H9 (cell line): ENCODE data around the gene IRF2BP1. TPM values are rescaled to one million over a fixed set of nuclear protein-coding genes. Genes with fewer than 3 reads are reported as not detected.

Source experiments
- DNase-seq: peaks from one replicate; pipeline ENCODE4 v3.0.0-alpha.2; 2017
- H2AFZ ChIP-seq: one replicate; pipeline ENCODE4 v1.6.1; 2013; ENCODE audit warnings: mild to moderate bottlenecking, low read length, control low read depth, moderate library complexity
- H2AK5ac ChIP-seq: 2 replicates; pipeline ENCODE4 v1.6.1; 2013; ENCODE audit warnings: low read length, control low read depth, mixed read lengths; ENCODE audit not compliant: insufficient read length
- H2BK120ac ChIP-seq: one replicate; pipeline ENCODE4 v1.6.1; 2013; ENCODE audit warnings: low read depth, mild to moderate bottlenecking, low read length, control low read depth, inconsistent platforms; ENCODE audit not compliant: poor library complexity, severe bottlenecking
- H2BK12ac ChIP-seq: 2 replicates; pipeline ENCODE4 v1.6.1; 2013; ENCODE audit warnings: low read length, control low read depth, mixed read lengths, low read depth; ENCODE audit not compliant: insufficient read length
- H2BK15ac ChIP-seq: 2 replicates; pipeline ENCODE4 v1.6.1; 2013; ENCODE audit warnings: low read depth, low read length, control low read depth
- H2BK20ac ChIP-seq: one replicate; pipeline ENCODE4 v1.6.1; 2013; ENCODE audit warnings: low read depth, mild to moderate bottlenecking, low read length, control low read depth, inconsistent platforms; ENCODE audit not compliant: poor library complexity, severe bottlenecking
- H2BK5ac ChIP-seq: 2 replicates; pipeline ENCODE4 v1.6.1; 2013; ENCODE audit warnings: low read length, control low read depth, mixed read lengths; ENCODE audit not compliant: insufficient read length
- H3K14ac ChIP-seq: 2 replicates; pipeline ENCODE4 v1.6.1; 2013; ENCODE audit warnings: low read length, control low read depth; ENCODE audit not compliant: insufficient read depth
- H3K18ac ChIP-seq: 2 replicates; pipeline ENCODE4 v1.6.1; 2013; ENCODE audit warnings: low read depth, mild to moderate bottlenecking, mixed read lengths, low read length, control low read depth; ENCODE audit not compliant: insufficient read length
- H3K23ac ChIP-seq: 2 replicates; pipeline ENCODE4 v1.6.1; 2013; ENCODE audit warnings: low read length, control low read depth, mixed read lengths, low read depth; ENCODE audit not compliant: insufficient read length
- H3K23me2 ChIP-seq: 2 replicates; pipeline ENCODE4 v1.6.1; 2013; ENCODE audit warnings: low read depth, mild to moderate bottlenecking, mixed read lengths, low read length, control low read depth; ENCODE audit not compliant: insufficient read length, poor library complexity, severe bottlenecking
- H3K27ac ChIP-seq: 2 replicates; pipeline ENCODE4 v1.5.1; 2013; ENCODE audit warnings: low read length, control low read depth, mixed read lengths, low read depth; ENCODE audit not compliant: insufficient read length
- H3K27me3 ChIP-seq: 2 replicates; pipeline ENCODE4 v1.6.1; 2013; ENCODE audit warnings: low read length, control low read depth, inconsistent platforms; ENCODE audit not compliant: insufficient read depth
- H3K4ac ChIP-seq: 2 replicates; pipeline ENCODE4 v1.6.1; 2013; ENCODE audit warnings: low read depth, mild to moderate bottlenecking, control low read depth, inconsistent platforms, low read length, moderate library complexity
- H3K4me1 ChIP-seq: 2 replicates; pipeline ENCODE4 v1.6.1; 2013; ENCODE audit warnings: low read length, control low read depth, inconsistent platforms; ENCODE audit not compliant: insufficient read depth
- H3K4me2 ChIP-seq: 2 replicates; pipeline ENCODE4 v1.6.1; 2013; ENCODE audit warnings: low read length, control low read depth, mixed read lengths; ENCODE audit not compliant: insufficient read length, insufficient read depth
- H3K56ac ChIP-seq: 2 replicates; pipeline ENCODE4 v1.6.1; 2013; ENCODE audit warnings: low read depth, mild to moderate bottlenecking, mixed read lengths, low read length, control low read depth; ENCODE audit not compliant: insufficient read length
- H3K79me1 ChIP-seq: 2 replicates; pipeline ENCODE4 v1.6.1; 2013; ENCODE audit warnings: low read depth, mild to moderate bottlenecking, moderate library complexity, low read length, control low read depth, inconsistent platforms; ENCODE audit not compliant: insufficient read depth, poor library complexity, severe bottlenecking
- H3K79me2 ChIP-seq: 2 replicates; pipeline ENCODE4 v1.6.1; 2013; ENCODE audit warnings: low read length, control low read depth, inconsistent platforms; ENCODE audit not compliant: insufficient read depth
- H3K9ac ChIP-seq: 2 replicates; pipeline ENCODE4 v1.6.1; 2013; ENCODE audit warnings: low read length, control low read depth, mixed read lengths; ENCODE audit not compliant: insufficient read length; ENCODE audit errors: extremely low read depth
- H3K9me3 ChIP-seq: one replicate; pipeline ENCODE4 v1.6.1; 2013; ENCODE audit warnings: low read depth, low read length, inconsistent platforms; ENCODE audit not compliant: control insufficient read depth
- H3T11ph ChIP-seq: one replicate; pipeline ENCODE4 v1.6.1; 2013; ENCODE audit warnings: mild to moderate bottlenecking, low read length, control low read depth, inconsistent platforms
- H4K20me1 ChIP-seq: one replicate; pipeline ENCODE4 v1.6.1; 2013; ENCODE audit not compliant: control insufficient read depth, insufficient read length, insufficient read depth
- H4K5ac ChIP-seq: 2 replicates; pipeline ENCODE4 v1.6.1; 2013; ENCODE audit warnings: low read depth, mild to moderate bottlenecking, mixed read lengths, low read length, control low read depth; ENCODE audit not compliant: insufficient read length
- H4K8ac ChIP-seq: replicated peaks from 2 replicates; pipeline ENCODE4 v1.6.1; 2013; ENCODE audit warnings: low read length, control low read depth, mixed read lengths, low read depth; ENCODE audit not compliant: insufficient read length
- H4K91ac ChIP-seq: 2 replicates; pipeline ENCODE4 v1.6.1; 2013; ENCODE audit warnings: low read depth, mild to moderate bottlenecking, moderate library complexity, mixed read lengths, low read length, control low read depth; ENCODE audit not compliant: insufficient read length
- H3K27ac Mint-ChIP-seq, 3 experiments: 2 replicates in 2 of 3; 3 replicates in 1 of 3; pipeline ENCODE4 v1.8.0; 2020 to 2021; ENCODE audit warnings: mixed read lengths in 3 of 3, mild to moderate bottlenecking in 1 of 3, moderate library complexity in 1 of 3
- H3K27me3 Mint-ChIP-seq: 2 replicates; pipeline ENCODE4 v1.8.0; 2021; ENCODE audit warnings: low read depth, mild to moderate bottlenecking, moderate library complexity, mixed read lengths
- H3K36me3 Mint-ChIP-seq, 3 experiments: 2 replicates in 2 of 3; 3 replicates in 1 of 3; pipeline ENCODE4 v1.8.0; 2020 to 2021; ENCODE audit warnings: low read depth in 3 of 3, mixed read lengths in 3 of 3; ENCODE audit not compliant: insufficient read depth in 1 of 3
- H3K4me1 Mint-ChIP-seq, 2 experiments: 2 replicates each; pipeline ENCODE4 v1.8.0; 2020; ENCODE audit warnings: mixed read lengths in 2 of 2
- H3K4me3 Mint-ChIP-seq, 2 experiments: 2 replicates in 1 of 2; 3 replicates in 1 of 2; pipeline ENCODE4 v1.8.0; 2020 to 2021; ENCODE audit warnings: mild to moderate bottlenecking in 2 of 2, mixed read lengths in 2 of 2, moderate library complexity in 1 of 2
- H3K9me3 Mint-ChIP-seq, 2 experiments: 2 replicates in 1 of 2; 3 replicates in 1 of 2; pipeline ENCODE4 v1.8.0; 2020; ENCODE audit warnings: mild to moderate bottlenecking in 2 of 2, mixed read lengths in 2 of 2, moderate library complexity in 1 of 2
- WGBS: extraction: QIAGEN DNeasy Blood & Tissue Kit; methylation state at CpG from one replicate; pipeline ENCODE4 v1.1.7; 2013; ENCODE audit warnings: missing lambda C conversion rate, low lambda C conversion rate, mixed read lengths; ENCODE audit not compliant: insufficient read length; ENCODE audit errors: extremely low coverage; 5-methylcytosine and 5-hydroxymethylcytosine counted together
- total RNA-seq: library from RNA; stranded (reverse); gene quantifications from 2 replicates; pipeline ENCODE4 v1.2.1, GENCODE V29; 2021
- TF ChIP-seq, protein P1 (sequence below): fragments of 200-600 bp; sonication (generic); conservative IDR thresholded peaks from 3 replicates; pipeline ENCODE4 v1.8.0; 2021; ENCODE audit warnings: antibody characterized with exemption, mild to moderate bottlenecking

Gene IRF2BP1
- total RNA-seq, 1 experiment from 2014 or later, result 28.2 TPM

DNA sequence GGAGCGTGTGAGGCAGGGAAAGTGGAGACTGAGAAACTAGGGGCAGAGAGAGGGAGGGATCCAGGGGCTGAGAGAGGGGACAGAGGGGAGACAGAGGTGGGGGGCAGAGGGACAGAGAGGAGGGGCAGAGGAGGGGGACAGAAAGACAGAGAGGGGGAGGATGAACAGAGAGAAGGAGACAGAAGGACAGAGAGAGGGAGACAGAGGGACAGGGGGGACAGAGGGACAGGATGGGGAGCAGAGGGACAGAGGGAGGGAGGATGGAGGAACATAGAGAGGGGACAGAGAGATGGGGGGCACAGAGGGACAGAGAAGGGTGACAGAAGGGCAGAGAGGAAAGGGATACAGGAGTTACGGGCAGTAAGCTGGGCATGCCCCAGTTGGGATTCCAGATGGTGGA, 43.3 kb upstream of the IRF2BP1 start:
- Mint-ChIP-seq H3K9me3 (no peaks in the 10 kb centered on the region; a peak in 2 of 5 replicates), H3K4me1 (peaks cover 6 to 20% of the 10 kb centered on the region in 2 experiments), H3K4me3 (no peak overlapping the region; a peak in 1 of 5 replicates), H3K27me3 (peaks cover 63% of the 10 kb centered on the region), H3K27ac (no peak overlapping the region), H3K36me3 (no peaks in the 10 kb centered on the region)
- Histone ChIP-seq H3K9me3 (no peaks in the 10 kb centered on the region), H3K14ac (no peak overlapping the region), H2BK15ac (no peak overlapping the region), H2BK120ac (no peak overlapping the region), H4K91ac (no peak overlapping the region), H2BK12ac (no peak overlapping the region), H3K18ac (no peak overlapping the region), H3K27me3 (no peaks in the 10 kb centered on the region; the same call in 1 of the 2 replicates), H2BK20ac (no peak overlapping the region), H3K4ac (no peak overlapping the region), H3T11ph (no peak overlapping the region), H4K8ac (no peak overlapping the region), H2BK5ac (no peak overlapping the region), H3K4me2 (no peak overlapping the region), H4K5ac (no peak overlapping the region), H3K23me2 (peaks cover 4% of the 10 kb centered on the region), H3K4me1 (0 out of 2 replicates have a peak, but pooled peaks cover 3% of the 10 kb centered on the region), H3K23ac (no peak overlapping the region), H3K27ac (no peak overlapping the region), H3K56ac (no peak overlapping the region), H3K9ac (no peak overlapping the region), H4K20me1 (no peaks in the 10 kb centered on the region), H2AK5ac (no peak overlapping the region), H2AFZ (no peak overlapping the region), H3K79me1 (no peaks in the 10 kb centered on the region), H3K79me2 (no peaks in the 10 kb centered on the region)
- TF ChIP-seq, protein P1, sequence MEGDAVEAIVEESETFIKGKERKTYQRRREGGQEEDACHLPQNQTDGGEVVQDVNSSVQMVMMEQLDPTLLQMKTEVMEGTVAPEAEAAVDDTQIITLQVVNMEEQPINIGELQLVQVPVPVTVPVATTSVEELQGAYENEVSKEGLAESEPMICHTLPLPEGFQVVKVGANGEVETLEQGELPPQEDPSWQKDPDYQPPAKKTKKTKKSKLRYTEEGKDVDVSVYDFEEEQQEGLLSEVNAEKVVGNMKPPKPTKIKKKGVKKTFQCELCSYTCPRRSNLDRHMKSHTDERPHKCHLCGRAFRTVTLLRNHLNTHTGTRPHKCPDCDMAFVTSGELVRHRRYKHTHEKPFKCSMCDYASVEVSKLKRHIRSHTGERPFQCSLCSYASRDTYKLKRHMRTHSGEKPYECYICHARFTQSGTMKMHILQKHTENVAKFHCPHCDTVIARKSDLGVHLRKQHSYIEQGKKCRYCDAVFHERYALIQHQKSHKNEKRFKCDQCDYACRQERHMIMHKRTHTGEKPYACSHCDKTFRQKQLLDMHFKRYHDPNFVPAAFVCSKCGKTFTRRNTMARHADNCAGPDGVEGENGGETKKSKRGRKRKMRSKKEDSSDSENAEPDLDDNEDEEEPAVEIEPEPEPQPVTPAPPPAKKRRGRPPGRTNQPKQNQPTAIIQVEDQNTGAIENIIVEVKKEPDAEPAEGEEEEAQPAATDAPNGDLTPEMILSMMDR, result no peak
- WGBS, result no CpG with 5 or more reads among the region's 2 CpGs
- no peak for DNase-seq
